WERI-Rb-1 (cell line): Measurements from ENCODE around the gene MAP1A.

Experiments used
- DNase-seq: peaks from one replicate; pipeline ENCODE4 v3.0.0-alpha.2; 2020
- H3K27ac ChIP-seq: fragments of 250-450 bp; sonication (Bioruptor Pico); 2 replicates; pipeline ENCODE4 v1.5.1; 2020; ENCODE audit warnings: mild to moderate bottlenecking, moderate library complexity
- H3K27me3 ChIP-seq: fragments of 250-450 bp; sonication (Bioruptor Pico); 2 replicates; pipeline ENCODE4 v1.5.1; 2021; ENCODE audit warnings: mild to moderate bottlenecking, low read depth, moderate library complexity; ENCODE audit not compliant: insufficient read depth, severe bottlenecking
- H3K36me3 ChIP-seq: fragments of 250-450 bp; sonication (Bioruptor Pico); 2 replicates; pipeline ENCODE4 v1.5.1; 2020; ENCODE audit warnings: mild to moderate bottlenecking, moderate library complexity
- H3K4me3 ChIP-seq: 2 replicates; pipeline ENCODE4 v1.5.1; 2011; ENCODE audit warnings: low read depth, mild to moderate bottlenecking, control low read depth, low read length
- H3K9me3 ChIP-seq: fragments of 250-450 bp; sonication (Bioruptor Pico); 2 replicates; pipeline ENCODE4 v1.5.1; 2021; ENCODE audit warnings: mild to moderate bottlenecking, moderate library complexity; ENCODE audit not compliant: severe bottlenecking
- TF ChIP-seq, protein P1 (sequence below): IDR thresholded peaks from 2 replicates; pipeline ENCODE4 v1.5.1; 2011; ENCODE audit warnings: low read depth, mild to moderate bottlenecking, control low read depth, inconsistent platforms, low read length

The MAP1A gene

DNA sequence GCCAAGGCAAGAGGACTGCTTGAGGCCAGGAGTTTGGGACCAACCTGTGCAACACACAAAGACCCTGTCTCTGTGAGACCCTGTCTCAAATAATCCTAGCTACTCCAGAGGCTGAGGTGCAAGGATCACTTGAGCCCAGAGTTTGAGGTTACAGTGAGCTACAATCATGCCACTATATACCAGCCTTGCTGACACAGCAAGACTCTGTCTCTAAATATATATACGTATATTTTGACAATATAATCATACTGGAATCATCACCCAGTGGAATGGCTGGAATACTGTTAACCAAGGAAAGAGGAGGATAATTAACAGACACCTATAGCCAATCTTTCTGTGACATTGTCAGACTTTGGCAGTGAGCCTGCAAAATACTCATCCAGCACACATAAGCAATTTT lies 9.0 kb upstream of the MAP1A start:
- TF ChIP-seq, protein P1, sequence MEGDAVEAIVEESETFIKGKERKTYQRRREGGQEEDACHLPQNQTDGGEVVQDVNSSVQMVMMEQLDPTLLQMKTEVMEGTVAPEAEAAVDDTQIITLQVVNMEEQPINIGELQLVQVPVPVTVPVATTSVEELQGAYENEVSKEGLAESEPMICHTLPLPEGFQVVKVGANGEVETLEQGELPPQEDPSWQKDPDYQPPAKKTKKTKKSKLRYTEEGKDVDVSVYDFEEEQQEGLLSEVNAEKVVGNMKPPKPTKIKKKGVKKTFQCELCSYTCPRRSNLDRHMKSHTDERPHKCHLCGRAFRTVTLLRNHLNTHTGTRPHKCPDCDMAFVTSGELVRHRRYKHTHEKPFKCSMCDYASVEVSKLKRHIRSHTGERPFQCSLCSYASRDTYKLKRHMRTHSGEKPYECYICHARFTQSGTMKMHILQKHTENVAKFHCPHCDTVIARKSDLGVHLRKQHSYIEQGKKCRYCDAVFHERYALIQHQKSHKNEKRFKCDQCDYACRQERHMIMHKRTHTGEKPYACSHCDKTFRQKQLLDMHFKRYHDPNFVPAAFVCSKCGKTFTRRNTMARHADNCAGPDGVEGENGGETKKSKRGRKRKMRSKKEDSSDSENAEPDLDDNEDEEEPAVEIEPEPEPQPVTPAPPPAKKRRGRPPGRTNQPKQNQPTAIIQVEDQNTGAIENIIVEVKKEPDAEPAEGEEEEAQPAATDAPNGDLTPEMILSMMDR = no peak
- no peak for DNase-seq
- no peak overlapping the region for H3K4me3 ChIP-seq
- no peaks in the 10 kb centered on the region for H3K36me3 ChIP-seq
- H3K9me3 ChIP-seq = no peaks in the 10 kb centered on the region
- no peak overlapping the region for H3K27ac ChIP-seq
- H3K27me3 ChIP-seq = no peaks in the 10 kb centered on the region

DNA sequence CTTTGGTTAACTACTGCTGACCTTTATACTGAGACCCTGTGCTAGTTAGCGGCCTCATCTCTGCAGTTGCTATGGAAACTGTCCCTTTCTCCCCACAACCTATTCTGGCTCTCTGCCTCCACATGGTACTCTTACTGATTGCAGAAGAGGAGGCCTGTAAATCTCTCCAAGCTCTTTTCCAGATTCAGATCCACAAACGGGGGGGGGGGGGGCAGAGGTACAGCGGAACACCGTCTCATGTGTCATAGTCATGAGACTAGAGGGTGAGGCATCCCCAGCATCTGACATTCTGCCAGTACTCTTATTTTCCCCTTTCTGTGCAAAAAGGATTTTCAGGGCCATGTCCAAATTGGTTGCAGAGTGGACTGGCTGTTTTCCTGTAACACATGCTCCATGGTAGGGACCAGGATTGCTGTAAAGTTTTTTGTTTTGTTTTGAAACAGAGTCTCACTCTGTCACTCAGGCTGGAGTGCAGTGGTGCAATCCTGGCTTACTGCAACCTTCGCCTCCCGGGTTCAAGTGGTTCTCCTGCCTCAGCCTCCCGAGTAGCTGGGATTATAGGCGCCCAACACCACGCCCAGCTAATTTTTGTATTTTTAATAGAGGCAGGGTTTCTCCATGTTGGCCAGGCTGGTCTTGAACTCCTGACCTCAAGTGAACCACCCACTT lies 8.3 kb upstream of the MAP1A start:
- H3K4me3 ChIP-seq = no peak overlapping the region
- H3K36me3 ChIP-seq = no peaks in the 10 kb centered on the region
- no peak for DNase-seq
- no peaks in the 10 kb centered on the region for H3K9me3 ChIP-seq
- H3K27me3 ChIP-seq = no peaks in the 10 kb centered on the region
- TF ChIP-seq, protein P1 = no peak
- no peak overlapping the region for H3K27ac ChIP-seq

DNA sequence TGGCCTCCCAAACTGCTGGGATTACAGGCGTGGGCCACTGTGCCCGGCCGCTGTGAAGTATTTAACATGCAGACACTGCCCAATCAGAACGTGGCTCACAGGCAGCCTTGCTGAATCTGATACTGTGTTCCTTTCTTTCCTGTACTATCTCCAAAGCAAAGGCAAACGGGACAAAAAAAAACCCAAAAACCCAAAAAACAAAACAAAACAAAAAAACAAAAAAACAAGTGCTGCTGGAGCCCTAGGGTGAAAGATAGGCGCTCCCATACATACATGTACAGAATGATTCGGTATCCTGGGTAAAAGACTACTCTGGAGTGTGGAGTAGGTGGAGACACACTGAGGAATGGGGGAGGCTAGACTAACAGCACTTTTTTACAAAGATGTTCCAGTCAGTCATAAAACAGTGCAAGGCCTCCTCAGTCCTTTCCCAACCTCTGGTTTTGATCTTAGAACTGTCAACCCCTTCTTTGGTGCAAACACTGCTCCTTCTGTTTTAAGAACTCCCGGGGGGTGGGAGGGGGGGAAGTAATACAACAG lies 7.7 kb upstream of the MAP1A start:
- no peak for DNase-seq
- Histone ChIP-seq H3K27me3 (no peaks in the 10 kb centered on the region), H3K27ac (no peak overlapping the region; the same call in 1 of the 2 replicates), H3K36me3 (no peaks in the 10 kb centered on the region), H3K9me3 (no peaks in the 10 kb centered on the region), H3K4me3 (peak overlapping the region; percentile 43)
- TF ChIP-seq, protein P1 = no peak

DNA sequence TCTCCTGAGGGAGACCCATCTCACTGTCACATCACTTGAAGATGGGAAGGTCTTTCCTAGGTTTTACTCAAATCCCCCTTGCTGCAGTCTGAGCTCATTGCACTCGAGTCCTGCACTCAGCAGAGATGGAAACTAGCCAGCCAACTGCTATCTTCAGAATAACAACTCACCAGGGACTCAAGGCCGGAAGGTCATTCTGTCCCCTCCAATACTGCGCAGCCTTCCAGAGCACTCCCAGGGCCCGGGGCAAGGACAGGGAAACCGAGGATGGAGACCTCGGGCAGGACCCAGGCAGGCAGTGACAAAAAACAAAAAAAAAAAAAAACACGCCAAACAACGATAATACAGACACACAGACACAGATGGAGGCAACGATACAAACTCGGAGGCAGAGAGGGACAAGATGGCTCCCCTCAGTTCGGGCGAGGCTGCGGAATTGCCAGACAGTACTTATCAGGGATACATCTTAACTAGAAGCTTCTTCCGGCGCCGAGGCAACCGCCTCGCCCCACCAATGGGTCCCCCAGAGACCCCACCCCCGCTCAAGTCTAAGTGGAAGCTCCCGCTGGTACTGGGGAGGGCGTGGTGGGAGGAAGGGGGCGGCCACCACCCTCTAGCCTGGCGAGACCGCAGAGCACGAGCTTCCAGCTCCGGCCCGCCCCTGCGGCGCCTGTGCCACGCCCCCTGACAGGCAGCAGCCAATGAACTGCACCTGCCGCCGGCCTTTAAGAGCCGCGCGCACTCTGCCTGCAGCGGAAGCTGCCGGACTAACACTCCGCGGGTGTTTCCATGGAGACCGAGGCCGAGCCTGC lies 7.0 kb upstream of the MAP1A start:
- Histone ChIP-seq H3K4me3 (peak overlapping the region; percentile 43), H3K27me3 (no peaks in the 10 kb centered on the region), H3K9me3 (no peaks in the 10 kb centered on the region), H3K27ac (peak overlapping the region; percentile 73), H3K36me3 (no peaks in the 10 kb centered on the region)
- TF ChIP-seq, protein P1 = peak; percentile 29
- DNase-seq = peak; percentile 98

DNA sequence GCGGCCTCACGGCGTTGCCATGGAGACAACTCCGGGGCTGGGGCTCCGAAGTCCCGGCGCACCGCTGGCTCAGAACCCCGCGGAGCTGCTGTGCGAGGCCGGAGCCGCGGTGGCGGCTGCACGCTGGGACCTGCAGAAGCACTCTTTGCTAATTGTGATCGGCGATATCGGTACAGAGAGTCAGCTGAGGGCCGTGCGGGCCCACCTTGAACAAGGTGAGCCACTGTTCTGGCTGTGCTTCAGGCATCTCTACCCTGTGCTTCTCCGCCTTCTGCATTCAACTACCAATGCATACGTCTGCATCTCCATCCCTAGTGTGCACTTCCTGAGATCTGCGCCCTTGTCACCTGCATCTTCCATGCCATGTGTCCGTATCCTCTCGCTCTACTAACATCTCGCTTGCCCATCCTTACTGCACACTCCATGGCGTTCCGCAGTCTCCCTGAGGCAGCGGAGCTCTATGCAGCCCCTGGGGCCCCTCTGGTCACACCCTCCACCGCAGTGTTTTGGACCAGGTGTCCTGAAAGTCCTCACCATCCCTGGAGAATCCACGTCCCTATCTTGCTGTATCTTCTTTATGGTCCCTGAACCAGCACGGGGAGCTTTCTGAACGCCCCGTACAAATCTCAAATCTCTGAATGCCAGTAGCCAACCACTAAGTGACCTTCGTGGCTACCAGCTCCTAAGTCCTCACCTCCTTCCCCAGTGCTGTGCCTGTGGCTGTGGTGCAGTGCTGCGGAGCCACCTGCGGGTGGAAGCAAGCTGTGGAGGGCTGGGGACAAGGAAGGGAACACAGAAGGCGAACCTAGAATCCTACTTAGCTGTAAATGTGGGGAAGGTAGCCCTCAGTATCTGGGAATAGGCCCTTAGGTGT lies 6.2 kb upstream of the MAP1A start:
- H3K27ac ChIP-seq = no peak overlapping the region
- peak overlapping the region; percentile 43 for H3K4me3 ChIP-seq
- TF ChIP-seq, protein P1 = peak; percentile 63
- no peaks in the 10 kb centered on the region for H3K27me3 ChIP-seq
- no peaks in the 10 kb centered on the region for H3K36me3 ChIP-seq
- DNase-seq = peak; percentile 74
- H3K9me3 ChIP-seq = no peaks in the 10 kb centered on the region
